GM23338 (cell line): ENCODE results near the gene GP5.

Experiments
- CTCF ChIP-seq, 2 experiments: fragments of 200-600 bp in 1 of 2; sonication (generic) in 1 of 2; conservative IDR thresholded peaks; 2 replicates each; pipeline versions ENCODE4 v1.5.1 to v1.6.1; 2016 to 2017; ENCODE audit warnings: antibody characterized with exemption in 2 of 2, low read depth in 2 of 2, mild to moderate bottlenecking in 2 of 2, moderate library complexity in 1 of 2
- ETS1 ChIP-seq: IDR thresholded peaks from 2 replicates; pipeline ENCODE4 v1.6.1; 2016; ENCODE audit warnings: antibody characterized with exemption
- EZH2 ChIP-seq: fragments of 200-600 bp; sonication (generic); IDR thresholded peaks from one replicate; pipeline ENCODE4 v1.8.0; 2017; ENCODE audit warnings: antibody characterized with exemption, mild to moderate bottlenecking, low read depth; ENCODE audit not compliant: unreplicated experiment
- EZH2phosphoT487 ChIP-seq: fragments of 200-600 bp; sonication (generic); IDR thresholded peaks from one replicate; pipeline ENCODE4 v1.8.1; 2018; ENCODE audit warnings: antibody characterized with exemption; ENCODE audit not compliant: unreplicated experiment
- JUNB ChIP-seq: IDR thresholded peaks from one replicate; pipeline ENCODE4 v1.6.1; 2016; ENCODE audit warnings: antibody characterized with exemption; ENCODE audit not compliant: unreplicated experiment
- POLR2AphosphoS5 ChIP-seq: IDR thresholded peaks from 2 replicates; pipeline ENCODE4 v1.6.1; 2016; ENCODE audit warnings: antibody characterized with exemption, low read depth
- REST ChIP-seq: IDR thresholded peaks from one replicate; pipeline ENCODE4 v1.6.1; 2018; ENCODE audit warnings: antibody characterized with exemption; ENCODE audit not compliant: unreplicated experiment

- TF ChIP-seq CTCF (conservative IDR thresholded peaks at IDR 0.05; ENCODE audit: low read depth in 2 of 2) (no peak), EZH2phosphoT487 (no peak), POLR2AphosphoS5 (no peak), EZH2 (no peak), JUNB (no peak), REST (no peak), ETS1 (no peak)
Measured at GRCh38 chr3:194395212-194395611, 3.9 kb downstream of the GP5 start.
